GM23248 (cell line): ENCODE results near the gene AFAP1.

Experiments used
- EZH2 ChIP-seq: fragments of 200-600 bp; sonication (generic); IDR thresholded peaks from 2 replicates; pipeline ENCODE4 v1.6.1; 2018; ENCODE audit warnings: antibody characterized with exemption, mild to moderate bottlenecking; ENCODE audit not compliant: insufficient read depth, poor library complexity, severe bottlenecking
- EZH2phosphoT487 ChIP-seq: fragments of 200-600 bp; sonication (generic); IDR thresholded peaks from 2 replicates; pipeline ENCODE4 v1.6.1; 2018; ENCODE audit warnings: antibody characterized with exemption, moderate library complexity, mild to moderate bottlenecking, low read depth; ENCODE audit not compliant: insufficient read depth

GRCh38 chr4:7945709-7946380 lies 6.2 kb upstream of the AFAP1 start:
- no peak for TF ChIP-seq EZH2
- TF ChIP-seq EZH2phosphoT487: no peak
